ENCODE data around the gene TBX21. TPM values are rescaled to one million over a fixed set of nuclear protein-coding genes. Genes with fewer than 3 reads are reported as not detected.

TBX21 gene
- total RNA-seq, 1 donor from 2014 or later = 0.82 TPM

Other genes starting within 250 kb of the TBX21 start
- gene NPEPPS, start 202.1 kb upstream of the TBX21 start, total RNA-seq = 206 TPM
- 140 TPM for gene KPNB1, start 83.3 kb upstream of the TBX21 start, total RNA-seq
- gene TBKBP1, start 39.1 kb upstream of the TBX21 start, total RNA-seq = 13.9 TPM
- gene OSBPL7, start 88.6 kb downstream of the TBX21 start, total RNA-seq = 7.3 TPM
- 6.9 TPM for gene MRPL10, start 98.3 kb downstream of the TBX21 start, total RNA-seq
- not detected for gene LRRC46, start 98.4 kb downstream of the TBX21 start, total RNA-seq
- gene SCRN2, start 108.0 kb downstream of the TBX21 start, total RNA-seq = 24.1 TPM
- not detected for gene SP6, start 117.9 kb downstream of the TBX21 start, total RNA-seq
- 0.82 TPM for gene SP2, start 163.0 kb downstream of the TBX21 start, total RNA-seq
- 7.3 TPM for gene PNPO, start 208.3 kb downstream of the TBX21 start, total RNA-seq
- not detected for gene PRR15L, start 224.6 kb downstream of the TBX21 start, total RNA-seq
- 53.8 TPM for gene CDK5RAP3, start 237.9 kb downstream of the TBX21 start, total RNA-seq

Measured in frontal cortex (tissue), 1 donor.